ENCODE measurements around the gene NR2F1. TPM values are rescaled to one million over a fixed set of nuclear protein-coding genes. Genes with fewer than 3 reads are reported as not detected.

The NR2F1 gene
- total RNA-seq, 1 experiment from 2014 or later = 1.3 TPM

DNA sequence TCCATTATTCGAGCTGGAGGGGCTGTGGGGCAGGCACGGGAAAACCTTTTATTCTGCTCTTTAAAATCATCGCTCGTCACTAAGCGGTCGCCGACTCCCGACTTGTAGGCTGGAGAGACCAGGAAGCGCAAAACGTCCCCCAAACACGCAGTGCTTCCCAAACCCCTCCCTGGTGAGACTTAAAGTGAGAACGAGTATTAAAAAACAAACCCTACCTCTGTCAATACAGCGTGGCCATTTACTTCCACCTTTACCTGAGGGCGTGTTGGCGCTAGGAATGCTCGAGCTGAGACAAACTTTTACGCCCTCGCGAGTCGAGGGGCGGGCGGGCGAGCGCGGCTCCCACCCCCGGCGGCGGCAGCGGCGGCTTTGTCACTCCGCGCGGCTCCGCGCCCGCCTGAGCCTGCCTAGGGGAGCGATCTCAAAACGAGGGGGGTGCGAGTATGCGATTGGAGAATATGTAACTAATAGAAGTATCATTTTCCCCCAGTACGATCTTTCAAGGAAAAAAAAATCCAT is 2.0 kb upstream of the NR2F1 start, which contains the start of gene NR2F1-AS1:
Gene NR2F1-AS1, minus strand, starts transcription at position 293 of the 519 bp plus-strand sequence.
- no peaks in the 10 kb centered on the region for H3K27me3 ChIP-seq (ENCODE audit: insufficient read depth, low read depth)
- BruUV-seq (replicated peaks) = no TSS peak
- peak within 1 kb of the TSS; percentile 96 for H3K4me3 ChIP-seq
- H4K20me1 ChIP-seq (ENCODE audit: insufficient read depth) = no peaks in the 10 kb centered on the region
- peaks cover 9% of the 10 kb centered on the region; the same call in 1 of the 2 replicates for H3K4me1 ChIP-seq (replicated peaks; ENCODE audit: insufficient read depth)
- H2AFZ ChIP-seq = peak within 1 kb of the TSS; percentile 90
- H3K79me2 ChIP-seq (ENCODE audit: low read depth) = peaks cover 43% of the 10 kb centered on the region
- intact Hi-C loops (cut with micrococcal nuclease; ENCODE audit: unreplicated experiment) = loop anchor here (1.0 to 10.0 kb wide), 12 partner anchors 220 to 1936 kb away; a partner anchor contains a TSS
- H3F3A ChIP-seq (ENCODE audit: insufficient read depth, low read depth) = peaks cover 16% of the 10 kb centered on the region
- H3K27ac ChIP-seq = peak within 1 kb of the TSS; percentile 79
- CTCF ChIA-PET = no interaction called here
- TF ChIP-seq EZH2 (IDR thresholded peaks at IDR 0.05; ENCODE audit: low read depth) = no peak
- TF ChIP-seq, protein P1, sequence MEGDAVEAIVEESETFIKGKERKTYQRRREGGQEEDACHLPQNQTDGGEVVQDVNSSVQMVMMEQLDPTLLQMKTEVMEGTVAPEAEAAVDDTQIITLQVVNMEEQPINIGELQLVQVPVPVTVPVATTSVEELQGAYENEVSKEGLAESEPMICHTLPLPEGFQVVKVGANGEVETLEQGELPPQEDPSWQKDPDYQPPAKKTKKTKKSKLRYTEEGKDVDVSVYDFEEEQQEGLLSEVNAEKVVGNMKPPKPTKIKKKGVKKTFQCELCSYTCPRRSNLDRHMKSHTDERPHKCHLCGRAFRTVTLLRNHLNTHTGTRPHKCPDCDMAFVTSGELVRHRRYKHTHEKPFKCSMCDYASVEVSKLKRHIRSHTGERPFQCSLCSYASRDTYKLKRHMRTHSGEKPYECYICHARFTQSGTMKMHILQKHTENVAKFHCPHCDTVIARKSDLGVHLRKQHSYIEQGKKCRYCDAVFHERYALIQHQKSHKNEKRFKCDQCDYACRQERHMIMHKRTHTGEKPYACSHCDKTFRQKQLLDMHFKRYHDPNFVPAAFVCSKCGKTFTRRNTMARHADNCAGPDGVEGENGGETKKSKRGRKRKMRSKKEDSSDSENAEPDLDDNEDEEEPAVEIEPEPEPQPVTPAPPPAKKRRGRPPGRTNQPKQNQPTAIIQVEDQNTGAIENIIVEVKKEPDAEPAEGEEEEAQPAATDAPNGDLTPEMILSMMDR (conservative IDR thresholded peaks at IDR 0.05) = no peak
- H3K9me3 ChIP-seq (ENCODE audit: insufficient read depth, low read depth) = no peaks in the 10 kb centered on the region
- H3K36me3 ChIP-seq (ENCODE audit: low read depth) = no peaks in the 10 kb centered on the region
- H3K4me2 ChIP-seq = peak within 1 kb of the TSS; percentile 99
- no peaks in the 10 kb centered on the region for H3K9me2 ChIP-seq (ENCODE audit: insufficient read depth)
- POLR2A ChIA-PET (ENCODE audit: unreplicated experiment) = interaction anchor here (0.5 kb wide), 1 partner anchor 26 kb away, joined by 3 read pairs; no protein-coding TSS in a partner anchor
- peak in 1 of 2 experiments; percentile 43 for DNase-seq

DNA sequence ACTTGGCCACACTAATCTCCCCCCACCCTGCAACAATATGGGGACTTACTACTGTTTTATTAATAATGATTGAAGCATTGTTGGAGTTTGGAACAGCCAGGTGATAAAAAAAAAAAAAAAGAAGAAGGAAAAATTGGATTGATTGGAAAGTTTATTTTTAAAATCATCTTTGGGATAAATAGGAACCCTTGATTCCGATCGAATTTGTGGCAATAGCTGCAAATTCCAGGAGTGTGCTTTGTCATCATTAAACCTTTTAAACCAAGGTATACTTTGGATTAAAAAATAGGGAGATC is 907 bp upstream of the NR2F1 start:
- Histone ChIP-seq H3K36me3 (ENCODE audit: low read depth) (no peaks in the 10 kb centered on the region), H3K27ac (peak overlapping the region; percentile 79), H3K9me3 (ENCODE audit: insufficient read depth, low read depth) (no peaks in the 10 kb centered on the region), H3K4me3 (peak overlapping the region; percentile 96), H3F3A (ENCODE audit: insufficient read depth, low read depth) (peaks cover 16% of the 10 kb centered on the region), H3K4me1 (replicated peaks; ENCODE audit: insufficient read depth) (peaks cover 17% of the 10 kb centered on the region), H3K79me2 (ENCODE audit: low read depth) (peaks cover 51% of the 10 kb centered on the region), H4K20me1 (ENCODE audit: insufficient read depth) (no peaks in the 10 kb centered on the region), H2AFZ (peak overlapping the region; percentile 75), H3K4me2 (peak overlapping the region; percentile 99), H3K27me3 (ENCODE audit: insufficient read depth, low read depth) (no peaks in the 10 kb centered on the region), H3K9me2 (ENCODE audit: insufficient read depth) (no peaks in the 10 kb centered on the region)
- DNase-seq = no peak
- no TSS peak for BruUV-seq (replicated peaks)
- TF ChIP-seq, protein P1 (conservative IDR thresholded peaks at IDR 0.05) = no peak
- no peak for TF ChIP-seq EZH2 (IDR thresholded peaks at IDR 0.05; ENCODE audit: low read depth)
- ChIA-PET POLR2A (ENCODE audit: unreplicated experiment) (interaction anchor here (0.5 kb wide), 1 partner anchor 85 kb away, joined by 3 read pairs; no protein-coding TSS in a partner anchor), CTCF (interaction anchor here (0.7 kb wide), 1 partner anchor 492 kb away, joined by 3 read pairs; no protein-coding TSS in a partner anchor)
- intact Hi-C loops (cut with micrococcal nuclease; ENCODE audit: unreplicated experiment) = loop anchor here (5.0 to 10.0 kb wide), 10 partner anchors 227 to 1937 kb away; a partner anchor contains a TSS

DNA sequence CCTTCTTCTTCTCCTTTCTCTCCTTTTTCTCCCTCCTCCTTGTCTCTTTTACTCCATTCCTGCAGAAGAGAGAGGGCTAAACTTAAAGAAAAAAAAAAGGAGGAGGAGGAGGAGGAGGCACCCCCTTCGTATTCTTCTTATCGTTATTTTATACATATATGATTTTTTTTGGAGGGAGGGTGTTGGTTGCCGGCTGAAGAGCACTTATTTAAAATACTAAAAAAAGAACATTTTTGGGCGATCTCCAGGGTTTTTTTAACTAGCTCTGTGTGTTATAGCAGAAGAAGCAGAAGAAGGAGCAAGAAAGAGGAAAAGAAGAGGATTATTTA is 381 bp downstream of the NR2F1 start:
- H3K36me3 ChIP-seq (ENCODE audit: low read depth) = no peaks in the 10 kb centered on the region
- ChIA-PET POLR2A (ENCODE audit: unreplicated experiment) (no interaction called here), CTCF (interaction anchor here (0.6 to 1.9 kb wide), 2 partner anchors 24 to 218 kb away, joined by 8 to 10 read pairs; no protein-coding TSS in a partner anchor)
- DNase-seq = no peak
- H3K4me2 ChIP-seq = peak overlapping the region; percentile 99
- intact Hi-C loops (cut with micrococcal nuclease; ENCODE audit: unreplicated experiment) = loop anchor here (5.0 to 10.0 kb wide), 10 partner anchors 229 to 1939 kb away; a partner anchor contains a TSS
- peaks cover 16% of the 10 kb centered on the region for H3F3A ChIP-seq (ENCODE audit: insufficient read depth, low read depth)
- no peaks in the 10 kb centered on the region for H4K20me1 ChIP-seq (ENCODE audit: insufficient read depth)
- BruUV-seq (replicated peaks) = no TSS peak
- H2AFZ ChIP-seq = peak overlapping the region; percentile 81
- no peaks in the 10 kb centered on the region for H3K27me3 ChIP-seq (ENCODE audit: insufficient read depth, low read depth)
- H3K4me1 ChIP-seq (replicated peaks; ENCODE audit: insufficient read depth) = peaks cover 17% of the 10 kb centered on the region
- H3K79me2 ChIP-seq (ENCODE audit: low read depth) = peaks cover 43% of the 10 kb centered on the region
- H3K9me3 ChIP-seq (ENCODE audit: insufficient read depth, low read depth) = no peaks in the 10 kb centered on the region
- H3K4me3 ChIP-seq = peak overlapping the region; percentile 96
- peak overlapping the region; percentile 45 for H3K27ac ChIP-seq
- no peaks in the 10 kb centered on the region for H3K9me2 ChIP-seq (ENCODE audit: insufficient read depth)
- TF ChIP-seq, protein P1 (conservative IDR thresholded peaks at IDR 0.05) = 0 out of 2 replicates have a peak, but pooled peaks have one; percentile 9
- TF ChIP-seq EZH2 (IDR thresholded peaks at IDR 0.05; ENCODE audit: low read depth) = no peak
